Embryonic facial prominence (tissue), 1 donor: ENCODE results near the gene ARNT2.

ENCODE experiments used
- DNase-seq: peaks from one replicate; pipeline ENCODE4 v3.0.0-alpha.2; 2016; ENCODE audit errors: extremely low spot score

Gene ARNT2

GRCh38 chr15:80405970-80406369, 1.8 kb downstream of the ARNT2 start:
- DNase-seq, result no peak

DNA sequence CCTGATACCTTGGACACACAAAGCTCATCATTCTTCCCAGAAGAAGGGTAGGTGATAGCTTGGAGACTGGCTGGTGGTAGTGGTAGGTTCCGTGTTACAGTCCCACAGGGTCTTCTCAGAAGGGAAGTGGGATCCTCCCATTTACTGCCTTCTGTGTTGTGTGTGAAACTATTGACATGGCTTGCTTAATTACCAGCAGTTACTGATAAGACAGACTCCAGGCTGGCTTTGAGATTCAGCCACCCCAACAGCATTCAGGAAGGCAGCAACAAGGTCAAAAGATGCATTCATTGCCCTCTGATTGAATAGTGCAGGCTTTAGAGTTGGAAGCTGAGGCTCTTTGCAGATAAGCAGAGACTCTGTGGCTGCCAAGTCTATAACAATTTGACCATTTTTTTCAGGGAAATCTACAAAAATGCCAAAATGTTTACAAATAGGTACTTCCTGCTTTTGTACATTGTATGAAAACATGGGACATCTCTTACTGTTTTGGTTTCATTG, 7.7 kb downstream of the ARNT2 start:
- DNase-seq, result no peak

DNA sequence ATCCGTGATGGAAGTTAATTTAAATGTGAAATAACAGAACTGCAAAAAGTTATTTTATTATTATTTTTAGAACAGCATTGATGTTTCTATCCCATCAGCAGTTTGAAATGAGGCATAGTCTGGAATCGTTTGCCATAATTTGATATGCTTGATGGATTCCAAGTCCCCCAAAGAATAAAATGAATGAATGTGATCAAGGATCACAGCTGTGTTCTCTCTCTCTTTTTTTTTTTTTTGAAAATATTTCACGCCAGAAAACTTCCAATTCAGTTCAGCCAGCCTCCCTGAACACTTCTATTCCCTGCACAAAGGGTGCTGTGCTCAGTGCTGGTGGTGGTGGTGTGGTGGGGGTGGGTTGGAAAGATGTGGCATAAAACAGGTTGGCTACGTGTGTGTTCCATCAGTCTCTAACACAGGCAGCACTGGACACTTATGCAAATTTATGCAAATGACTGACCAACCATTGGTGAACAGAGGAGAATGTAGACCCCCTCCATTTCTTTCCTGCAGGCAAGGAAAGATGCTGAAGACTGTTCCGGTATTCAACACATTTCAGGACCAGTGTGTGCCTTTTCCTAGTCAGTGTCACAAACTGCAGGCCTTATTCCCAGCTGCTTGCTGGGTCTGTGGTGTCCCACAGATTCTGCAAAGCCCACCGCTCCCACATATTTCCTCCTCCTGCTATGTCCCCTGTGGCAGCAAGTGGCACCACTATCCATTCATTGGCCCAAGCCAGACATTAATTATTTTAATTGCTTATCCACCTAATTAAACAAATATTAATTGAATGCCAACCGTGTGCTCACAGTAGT, 10.6 kb downstream of the ARNT2 start:
- no peak for DNase-seq

GRCh38 chr15:80415358-80415670, 11.1 kb downstream of the ARNT2 start:
- no peak for DNase-seq

GRCh38 chr15:80416702-80417101, 12.5 kb downstream of the ARNT2 start:
- DNase-seq, result no peak

DNA sequence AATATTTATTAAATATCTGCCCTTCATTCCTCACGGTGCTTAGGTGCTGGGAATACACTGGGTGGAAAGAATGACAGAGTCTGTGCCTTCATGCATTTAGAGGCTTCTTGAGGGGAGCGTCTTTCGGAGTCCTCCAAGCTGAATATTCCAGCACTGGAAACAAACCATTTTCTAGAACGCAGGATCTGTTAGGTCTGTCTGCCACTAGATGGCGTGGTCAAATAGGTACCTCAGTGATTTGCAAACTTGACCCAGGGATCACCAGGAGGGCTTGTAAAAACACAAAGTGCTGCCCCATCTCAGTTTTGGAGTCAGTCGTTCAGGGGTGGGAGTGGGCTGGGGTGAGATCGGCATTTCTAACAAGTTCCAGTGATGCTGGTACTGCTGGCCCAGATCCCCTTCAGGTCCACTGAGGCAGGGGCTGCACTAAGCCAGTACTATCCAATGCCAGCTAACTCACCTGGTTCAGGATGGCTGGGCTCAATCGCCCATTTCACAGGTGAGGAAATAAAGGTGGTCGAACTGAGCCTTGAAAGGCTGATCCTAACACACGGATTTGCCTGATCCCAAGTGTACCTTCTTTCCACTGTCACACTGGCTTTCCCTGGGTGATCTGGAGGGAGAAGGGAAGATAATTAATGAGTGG, 14.8 kb downstream of the ARNT2 start:
- no peak for DNase-seq

- no peak for DNase-seq
Measured at GRCh38 chr15:80419546-80419945, 15.4 kb downstream of the ARNT2 start.

GRCh38 chr15:80420658-80421057, 16.5 kb downstream of the ARNT2 start:
- DNase-seq, result no peak

DNA sequence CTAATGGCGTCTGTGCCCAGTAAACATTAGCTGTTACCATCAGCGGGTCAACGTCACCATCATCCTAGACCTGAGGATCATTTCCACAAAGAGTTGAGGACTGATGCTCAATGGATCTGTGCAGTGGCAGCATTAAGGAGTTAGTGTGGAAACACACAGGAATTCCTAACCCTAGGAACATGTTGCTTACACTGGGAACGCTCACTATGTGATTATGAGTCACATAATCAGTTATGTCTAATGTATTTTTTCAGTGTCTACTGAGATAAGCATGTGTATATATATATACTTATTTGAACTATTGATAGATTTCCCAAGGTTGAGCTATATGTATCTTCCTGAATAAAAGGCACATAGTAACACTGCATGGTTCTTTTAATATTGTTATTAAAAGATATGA, 19.0 kb downstream of the ARNT2 start:
- DNase-seq, result no peak

DNA sequence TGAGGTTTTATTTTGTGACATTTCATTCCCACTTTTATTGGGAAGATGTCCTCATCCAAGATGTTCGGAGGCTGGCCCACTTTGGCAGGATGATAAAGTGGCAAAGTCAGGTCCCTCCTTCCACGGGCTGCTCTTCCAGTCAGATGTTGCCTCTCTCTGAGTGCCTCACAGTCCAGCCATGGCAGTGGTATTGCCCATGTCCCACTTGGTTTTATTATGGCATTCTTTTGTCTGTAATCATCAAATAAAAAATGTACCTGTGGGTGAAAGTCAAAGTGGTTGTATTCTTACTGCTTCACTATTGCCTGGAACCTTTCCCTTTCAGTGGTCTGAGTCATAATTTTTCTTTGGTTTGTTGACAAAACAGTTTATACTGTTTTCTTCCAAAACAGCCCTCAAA, 20.2 kb downstream of the ARNT2 start:
- DNase-seq, result no peak

DNA sequence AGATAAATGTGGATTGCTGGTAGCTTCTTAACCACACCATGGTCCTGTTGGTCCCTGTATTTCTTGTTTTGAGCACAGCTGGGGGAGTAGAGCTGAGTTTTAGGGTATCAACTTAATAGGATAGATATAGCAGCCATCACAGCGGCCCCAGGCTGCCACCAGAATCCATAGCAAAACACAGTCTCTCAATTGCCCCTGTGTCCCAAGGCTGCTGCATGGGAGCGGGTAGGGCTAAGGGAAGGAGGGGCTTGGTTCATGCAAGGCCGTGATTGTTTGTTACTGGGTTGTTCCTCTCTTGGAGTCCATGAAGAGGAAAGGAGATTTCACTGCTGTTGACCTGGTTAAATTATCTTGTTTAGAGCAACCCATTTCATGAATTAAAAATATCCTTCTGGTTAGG, 22.1 kb downstream of the ARNT2 start:
- no peak for DNase-seq

DNA sequence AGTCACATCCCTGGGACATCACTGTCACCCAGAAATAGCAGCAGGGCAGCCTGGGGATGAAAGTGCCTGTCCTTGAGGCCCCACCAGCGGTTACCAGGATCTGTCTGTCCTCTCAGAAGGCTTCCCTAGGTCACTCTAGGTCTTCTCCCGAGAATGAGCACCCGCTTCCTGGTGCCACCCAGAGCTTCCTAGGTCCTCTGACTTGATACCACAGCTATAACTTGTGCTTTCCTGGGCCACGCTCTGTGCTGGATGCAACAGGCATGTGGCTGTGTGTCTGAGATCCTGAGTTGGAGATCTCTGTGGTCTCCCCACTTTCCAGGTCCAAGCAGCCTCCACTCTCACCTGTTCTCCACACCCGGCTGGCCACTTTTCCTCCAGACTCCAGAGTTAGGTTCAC, 25.8 kb downstream of the ARNT2 start:
- DNase-seq, result no peak

- DNase-seq, result no peak
Measured at GRCh38 chr15:80431635-80432344, 27.6 kb downstream of the ARNT2 start.

DNA sequence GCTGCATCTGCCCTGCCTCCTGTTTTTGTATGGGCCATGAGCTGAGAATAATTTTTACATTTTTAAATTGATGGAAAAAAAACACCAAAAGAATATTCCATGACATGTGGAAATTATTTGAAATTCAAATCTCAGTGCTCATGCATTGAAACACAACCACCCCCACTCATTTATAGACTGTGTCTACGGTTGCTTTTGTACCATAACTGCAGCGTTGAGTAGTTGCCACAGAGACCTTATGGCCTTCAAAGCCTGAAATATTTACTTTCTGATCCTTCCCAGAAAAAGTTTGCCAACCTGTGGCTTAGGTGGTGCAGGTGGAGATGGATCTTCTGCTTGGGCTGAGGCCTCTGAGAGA, 28.1 kb downstream of the ARNT2 start:
- no peak for DNase-seq

DNA sequence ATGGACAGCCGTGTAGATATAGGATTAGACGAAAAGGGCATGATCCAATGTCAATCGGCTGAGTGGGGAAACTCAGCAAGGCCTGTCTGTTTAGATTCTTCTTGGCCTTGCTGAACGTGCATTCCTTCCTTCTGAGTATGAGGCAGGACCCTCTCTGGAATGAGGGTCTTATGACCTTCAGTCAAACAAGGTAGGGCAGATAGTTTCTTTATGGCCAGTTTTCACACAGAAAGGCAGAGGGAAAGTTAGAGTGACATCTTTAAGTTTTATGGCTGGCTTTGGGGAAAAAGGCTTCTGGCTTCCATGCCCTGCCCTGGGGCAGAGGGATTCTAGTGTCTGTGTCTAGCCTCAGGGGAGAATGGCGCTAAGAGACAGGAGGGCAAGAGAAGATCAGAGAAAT, 29.7 kb downstream of the ARNT2 start:
- DNase-seq, result no peak

GRCh38 chr15:80434926-80435720, 30.9 kb downstream of the ARNT2 start:
- DNase-seq, result no peak

GRCh38 chr15:80436511-80437307, 32.5 kb downstream of the ARNT2 start:
- DNase-seq, result no peak

- DNase-seq, result no peak
Measured at GRCh38 chr15:80437334-80437891, 33.2 kb downstream of the ARNT2 start.

GRCh38 chr15:80439140-80439539, 35.0 kb downstream of the ARNT2 start:
- no peak for DNase-seq

DNA sequence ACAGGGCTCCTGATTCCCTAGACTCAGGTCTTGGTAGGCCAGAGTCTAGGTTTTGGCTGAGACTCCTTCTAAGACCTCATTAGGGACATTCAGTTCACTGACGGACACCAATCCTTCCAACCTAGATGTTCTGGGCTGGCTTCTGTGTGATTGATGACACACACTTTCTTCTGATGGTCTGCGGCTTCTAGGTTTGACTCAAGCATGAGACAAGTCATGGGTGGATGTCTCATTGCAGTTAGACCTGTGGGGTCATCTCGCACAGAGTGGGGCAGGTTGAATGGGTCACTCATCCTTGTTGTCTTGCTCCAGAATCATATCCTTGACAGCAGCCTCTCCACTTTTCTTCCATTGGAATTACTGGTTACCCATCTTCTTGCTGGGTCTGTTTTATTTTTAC, 35.8 kb downstream of the ARNT2 start:
- no peak for DNase-seq

GRCh38 chr15:80441041-80441440, 36.9 kb downstream of the ARNT2 start:
- DNase-seq, result no peak
